SK-N-SH (cell line): Measurements from ENCODE around the gene CCDC141. TPM values are rescaled to one million over a fixed set of nuclear protein-coding genes. Genes with fewer than 3 reads are reported as not detected.
"Not testable (repeated sequence)": the region's sequence is repeated elsewhere in the genome, so short reads cannot be mapped to it uniquely, and the experiment has no call there.

Source experiments
- CTCF ChIA-PET: fragments of 300-600, 350-600 bp; formaldehyde crosslinking; extraction: SDS; loops from one replicate; lab custom pipeline; 2021; lab: Yijun Ruan, JAX
- POLR2A ChIA-PET: fragments of 350-600 bp; sonication (Branson Sonifier 250); formaldehyde crosslinking; extraction: SDS; loops from one replicate; lab custom pipeline; 2020; ENCODE audit warnings: antibody characterized with exemption, inconsistent platforms; lab: Yijun Ruan, JAX
- DNase-seq: peaks from one replicate; pipeline ENCODE4 v3.0.0; 2012
- H2AFZ ChIP-seq: fragments of 200-600 bp; sonication (generic); 2 replicates; pipeline ENCODE4 v1.8.1; 2016; ENCODE audit warnings: antibody characterized with exemption, mild to moderate bottlenecking, low read depth
- H3F3A ChIP-seq: fragments of 200-600 bp; sonication (generic); replicated peaks from 2 replicates; pipeline ENCODE3; 2016; ENCODE audit warnings: antibody characterized with exemption, mild to moderate bottlenecking; ENCODE audit not compliant: insufficient read depth
- H3K27ac ChIP-seq, 2 experiments: fragments of 200-500 bp in 1 of 2; fragments of 200-600 bp in 1 of 2; sonication (Bioruptor generic) in 1 of 2; sonication (generic), shearing (Covaris generic) in 1 of 2; 2 replicates each; pipeline versions ENCODE4 v1.5.1 to v1.6.1; 2014 to 2016; ENCODE audit warnings: low read depth in 2 of 2, inconsistent platforms in 1 of 2, low read length in 1 of 2, mild to moderate bottlenecking in 1 of 2, mixed read lengths in 1 of 2
- H3K27me3 ChIP-seq: fragments of 200-600 bp; sonication (generic), shearing (Covaris generic); 2 replicates; pipeline ENCODE4 v1.6.1; 2016; ENCODE audit warnings: mixed run types; ENCODE audit not compliant: insufficient read depth
- H3K36me3 ChIP-seq, 2 experiments: fragments of 200-500 bp in 1 of 2; fragments of 200-600 bp in 1 of 2; sonication (Bioruptor generic) in 1 of 2; sonication (generic) in 1 of 2; replicated peaks in 1 of 2; 2 replicates each; pipeline versions ENCODE3 to v1.5.1; 2014 to 2016; ENCODE audit warnings: low read length in 1 of 2, mild to moderate bottlenecking in 1 of 2; ENCODE audit not compliant: insufficient read depth in 2 of 2, control insufficient read depth in 1 of 2
- H3K4me1 ChIP-seq, 2 experiments: fragments of 200-500 bp in 1 of 2; fragments of 200-600 bp in 1 of 2; sonication (Bioruptor generic) in 1 of 2; sonication (generic), shearing (Covaris generic) in 1 of 2; 2 replicates each; pipeline versions ENCODE4 v1.5.1 to v1.6.1; 2014 to 2016; ENCODE audit warnings: low read depth in 1 of 2, low read length in 1 of 2, mixed run types in 1 of 2; ENCODE audit not compliant: insufficient read depth in 2 of 2, control insufficient read depth in 1 of 2
- H3K4me2 ChIP-seq: fragments of 200-600 bp; sonication (generic), shearing (Covaris generic); 2 replicates; pipeline ENCODE4 v1.6.1; 2017; ENCODE audit warnings: mixed run types
- H3K4me3 ChIP-seq, 2 experiments: fragments of 200-500 bp in 1 of 2; fragments of 200-600 bp in 1 of 2; sonication (Bioruptor generic) in 1 of 2; sonication (generic), shearing (Covaris generic) in 1 of 2; 2 replicates each; pipeline versions ENCODE4 v1.5.1 to v1.8.1; 2014 to 2016; ENCODE audit warnings: low read depth in 2 of 2, inconsistent platforms in 1 of 2, low read length in 1 of 2, mild to moderate bottlenecking in 1 of 2, mixed read lengths in 1 of 2, moderate library complexity in 1 of 2
- H3K79me2 ChIP-seq: fragments of 200-600 bp; sonication (generic); 2 replicates; pipeline ENCODE4 v1.8.1; 2017; ENCODE audit warnings: mild to moderate bottlenecking; ENCODE audit not compliant: insufficient read depth
- H3K9ac ChIP-seq: fragments of 200-600 bp; sonication (generic); 2 replicates; pipeline ENCODE4 v1.6.1; 2017; ENCODE audit warnings: mixed run types
- H3K9me2 ChIP-seq: fragments of 200-600 bp; sonication (generic); 2 replicates; pipeline ENCODE4 v1.6.1; 2017; ENCODE audit warnings: mixed run types
- H3K9me3 ChIP-seq: fragments of 200-600 bp; sonication (generic); 2 replicates; pipeline ENCODE4 v1.6.1; 2017; ENCODE audit warnings: mixed run types, mild to moderate bottlenecking, moderate library complexity
- H4K20me1 ChIP-seq: fragments of 200-600 bp; sonication (generic); 2 replicates; pipeline ENCODE4 v1.6.1; 2017; ENCODE audit warnings: mild to moderate bottlenecking, mixed run types; ENCODE audit not compliant: insufficient read depth
- CHD2 ChIP-seq: fragments of 150-350 bp; IDR thresholded peaks from 2 replicates; pipeline ENCODE4 v1.6.1; 2018; ENCODE audit warnings: low read length; ENCODE audit not compliant: partially characterized antibody
- ELF1 ChIP-seq: IDR thresholded peaks from 2 replicates; pipeline ENCODE4 v1.4.0; 2012
- EP300 ChIP-seq, 2 experiments: IDR thresholded peaks; 2 replicates each; pipeline versions ENCODE4 v1.4.0 to v1.6.1; 2012; ENCODE audit warnings: borderline replicate concordance in 1 of 2, low read depth in 1 of 2, low read length in 1 of 2
- EZH2phosphoT487 ChIP-seq: fragments of 200-600 bp; sonication (generic); IDR thresholded peaks from 2 replicates; pipeline ENCODE4 v1.6.1; 2017; ENCODE audit warnings: low read depth, mixed run types, mild to moderate bottlenecking, antibody characterized with exemption, moderate library complexity, borderline replicate concordance
- GATA2 ChIP-seq: sonication (generic); formaldehyde crosslinking; IDR thresholded peaks from 2 replicates; pipeline ENCODE4 v1.5.0; 2020; ENCODE audit warnings: mild to moderate bottlenecking, missing genetic modification reagents
- JUND ChIP-seq: IDR thresholded peaks from 2 replicates; pipeline ENCODE4 v1.4.0; 2012
- MEF2A ChIP-seq: IDR thresholded peaks from 2 replicates; pipeline ENCODE4 v1.4.0; 2012; ENCODE audit warnings: low read depth, borderline replicate concordance
- NFIC ChIP-seq: IDR thresholded peaks from 2 replicates; pipeline ENCODE4 v1.4.0; 2012; ENCODE audit warnings: borderline replicate concordance
- POLR2AphosphoS5 ChIP-seq: IDR thresholded peaks from 2 replicates; pipeline ENCODE4 v1.6.1; 2012; ENCODE audit warnings: low read depth, low read length
- RAD21 ChIP-seq: IDR thresholded peaks from 2 replicates; pipeline ENCODE4 v1.6.1; 2012; ENCODE audit warnings: mild to moderate bottlenecking, low read length
- RCOR1 ChIP-seq: fragments of 150-350 bp; IDR thresholded peaks from 2 replicates; pipeline ENCODE4 v1.6.1; 2017; ENCODE audit warnings: antibody characterized with exemption, low read length
- RXRA ChIP-seq: IDR thresholded peaks from 2 replicates; pipeline ENCODE4 v1.4.0; 2012; ENCODE audit warnings: low read depth, mild to moderate bottlenecking, borderline replicate concordance
- TAF1 ChIP-seq: IDR thresholded peaks from 2 replicates; pipeline ENCODE4 v1.6.1; 2012; ENCODE audit warnings: low read depth, mild to moderate bottlenecking, low read length, moderate library complexity, borderline replicate concordance
- TCF12 ChIP-seq: IDR thresholded peaks from 2 replicates; pipeline ENCODE4 v1.4.0; 2012
- YY1 ChIP-seq: IDR thresholded peaks from 2 replicates; pipeline ENCODE4 v1.4.0; 2012; ENCODE audit warnings: low read depth, mild to moderate bottlenecking
- WGBS: methylation state at CpG from one replicate; pipeline ENCODE4 v1.1.6; 2017; ENCODE audit warnings: low lambda C conversion rate; 5-methylcytosine and 5-hydroxymethylcytosine counted together
- polyA plus RNA-seq, 3 experiments: library from polyadenylated mRNA; depleted of rRNA; stranded (reverse); fragments of >200 nt; gene quantifications; 2 replicates each; pipeline ENCODE4 v1.2.3, GENCODE V29; 2012
- TF ChIP-seq, protein P1 (sequence below): IDR thresholded peaks from 2 replicates; pipeline ENCODE4; 2012
- TF ChIP-seq, protein P2 (sequence below): fragments of 150-350 bp; IDR thresholded peaks from 2 replicates; pipeline ENCODE4 v1.6.1; 2017; ENCODE audit warnings: antibody characterized with exemption, low read length, low read depth, borderline replicate concordance
- TF ChIP-seq, protein P3 (sequence below): fragments of 200-600 bp; sonication (generic); IDR thresholded peaks from 2 replicates; pipeline ENCODE4 v1.6.1; 2017; ENCODE audit warnings: antibody characterized with exemption, mild to moderate bottlenecking, moderate library complexity
- TF ChIP-seq, protein P4 (sequence below): fragments of 150-350 bp; IDR thresholded peaks from 2 replicates; pipeline ENCODE4 v1.6.1; 2016; ENCODE audit warnings: mild to moderate bottlenecking, low read depth, low read length

The CCDC141 gene
- polyA plus RNA-seq, 1 of the 3 experiments (the other 2 are of a cell fraction): 0.02 TPM

DNA sequence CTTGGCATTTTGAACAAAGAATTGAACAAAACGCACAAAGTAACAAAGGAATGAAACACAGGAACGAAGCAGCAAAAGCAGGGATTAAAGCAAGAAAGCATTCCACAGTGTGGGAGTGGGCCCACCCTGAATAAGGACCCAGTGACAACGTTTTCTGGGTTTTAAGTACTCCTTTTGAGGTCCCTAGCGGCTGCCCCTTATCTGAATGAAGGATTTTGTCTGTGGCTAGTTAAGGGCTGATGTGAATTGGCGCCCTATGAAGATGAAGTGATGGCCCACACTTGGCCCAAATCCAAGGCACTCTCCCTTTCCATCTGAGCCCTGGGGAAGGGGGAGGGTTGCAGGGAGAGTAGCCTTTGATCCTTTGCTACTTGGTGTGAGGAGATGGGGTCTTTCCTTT lies 7.8 kb upstream of the CCDC141 start:
- Histone ChIP-seq H3F3A (no peaks in the 10 kb centered on the region), H3K27ac (no peak overlapping the region), H3K9me3 (no peaks in the 10 kb centered on the region), H3K9me2 (no peaks in the 10 kb centered on the region), H3K9ac (no peak overlapping the region), H4K20me1 (no peaks in the 10 kb centered on the region), H2AFZ (no peak overlapping the region), H3K4me1 (no peaks in the 10 kb centered on the region), H3K36me3 (no peaks in the 10 kb centered on the region), H3K79me2 (no peaks in the 10 kb centered on the region), H3K4me2 (no peak overlapping the region), H3K27me3 (no peaks in the 10 kb centered on the region), H3K4me3 (no peak overlapping the region)
- 58% methylated on average over 5 of the region's 5 CpGs for WGBS
- DNase-seq: peak; percentile 4
- POLR2A ChIA-PET: no interaction called here
- CTCF ChIA-PET: interaction anchor here (0.5 to 1.7 kb wide), 2 partner anchors 38 to 462 kb away, joined by 3 read pairs; no protein-coding TSS in a partner anchor
- TF ChIP-seq TAF1 (no peak), EP300 (IDR thresholded peaks at IDR 0.05; ENCODE audit: borderline replicate concordance in 1 of 2, low read depth in 1 of 2, low read length in 1 of 2) (no peak), TCF12 (no peak), GATA2 (no peak), RAD21 (no peak), CHD2 (no peak), RCOR1 (no peak), RXRA (no peak), JUND (no peak), POLR2AphosphoS5 (no peak), EZH2phosphoT487 (no peak), MEF2A (no peak), ELF1 (no peak), NFIC (no peak), YY1 (no peak)
- TF ChIP-seq, protein P1, sequence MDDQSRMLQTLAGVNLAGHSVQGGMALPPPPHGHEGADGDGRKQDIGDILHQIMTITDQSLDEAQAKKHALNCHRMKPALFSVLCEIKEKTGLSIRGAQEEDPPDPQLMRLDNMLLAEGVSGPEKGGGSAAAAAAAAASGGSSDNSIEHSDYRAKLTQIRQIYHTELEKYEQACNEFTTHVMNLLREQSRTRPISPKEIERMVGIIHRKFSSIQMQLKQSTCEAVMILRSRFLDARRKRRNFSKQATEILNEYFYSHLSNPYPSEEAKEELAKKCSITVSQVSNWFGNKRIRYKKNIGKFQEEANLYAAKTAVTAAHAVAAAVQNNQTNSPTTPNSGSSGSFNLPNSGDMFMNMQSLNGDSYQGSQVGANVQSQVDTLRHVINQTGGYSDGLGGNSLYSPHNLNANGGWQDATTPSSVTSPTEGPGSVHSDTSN: no peak
- TF ChIP-seq, protein P2, sequence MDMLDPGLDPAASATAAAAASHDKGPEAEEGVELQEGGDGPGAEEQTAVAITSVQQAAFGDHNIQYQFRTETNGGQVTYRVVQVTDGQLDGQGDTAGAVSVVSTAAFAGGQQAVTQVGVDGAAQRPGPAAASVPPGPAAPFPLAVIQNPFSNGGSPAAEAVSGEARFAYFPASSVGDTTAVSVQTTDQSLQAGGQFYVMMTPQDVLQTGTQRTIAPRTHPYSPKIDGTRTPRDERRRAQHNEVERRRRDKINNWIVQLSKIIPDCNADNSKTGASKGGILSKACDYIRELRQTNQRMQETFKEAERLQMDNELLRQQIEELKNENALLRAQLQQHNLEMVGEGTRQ: no peak
- TF ChIP-seq, protein P3, sequence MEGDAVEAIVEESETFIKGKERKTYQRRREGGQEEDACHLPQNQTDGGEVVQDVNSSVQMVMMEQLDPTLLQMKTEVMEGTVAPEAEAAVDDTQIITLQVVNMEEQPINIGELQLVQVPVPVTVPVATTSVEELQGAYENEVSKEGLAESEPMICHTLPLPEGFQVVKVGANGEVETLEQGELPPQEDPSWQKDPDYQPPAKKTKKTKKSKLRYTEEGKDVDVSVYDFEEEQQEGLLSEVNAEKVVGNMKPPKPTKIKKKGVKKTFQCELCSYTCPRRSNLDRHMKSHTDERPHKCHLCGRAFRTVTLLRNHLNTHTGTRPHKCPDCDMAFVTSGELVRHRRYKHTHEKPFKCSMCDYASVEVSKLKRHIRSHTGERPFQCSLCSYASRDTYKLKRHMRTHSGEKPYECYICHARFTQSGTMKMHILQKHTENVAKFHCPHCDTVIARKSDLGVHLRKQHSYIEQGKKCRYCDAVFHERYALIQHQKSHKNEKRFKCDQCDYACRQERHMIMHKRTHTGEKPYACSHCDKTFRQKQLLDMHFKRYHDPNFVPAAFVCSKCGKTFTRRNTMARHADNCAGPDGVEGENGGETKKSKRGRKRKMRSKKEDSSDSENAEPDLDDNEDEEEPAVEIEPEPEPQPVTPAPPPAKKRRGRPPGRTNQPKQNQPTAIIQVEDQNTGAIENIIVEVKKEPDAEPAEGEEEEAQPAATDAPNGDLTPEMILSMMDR: no peak
- TF ChIP-seq, protein P4, sequence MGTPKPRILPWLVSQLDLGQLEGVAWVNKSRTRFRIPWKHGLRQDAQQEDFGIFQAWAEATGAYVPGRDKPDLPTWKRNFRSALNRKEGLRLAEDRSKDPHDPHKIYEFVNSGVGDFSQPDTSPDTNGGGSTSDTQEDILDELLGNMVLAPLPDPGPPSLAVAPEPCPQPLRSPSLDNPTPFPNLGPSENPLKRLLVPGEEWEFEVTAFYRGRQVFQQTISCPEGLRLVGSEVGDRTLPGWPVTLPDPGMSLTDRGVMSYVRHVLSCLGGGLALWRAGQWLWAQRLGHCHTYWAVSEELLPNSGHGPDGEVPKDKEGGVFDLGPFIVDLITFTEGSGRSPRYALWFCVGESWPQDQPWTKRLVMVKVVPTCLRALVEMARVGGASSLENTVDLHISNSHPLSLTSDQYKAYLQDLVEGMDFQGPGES: no peak

DNA sequence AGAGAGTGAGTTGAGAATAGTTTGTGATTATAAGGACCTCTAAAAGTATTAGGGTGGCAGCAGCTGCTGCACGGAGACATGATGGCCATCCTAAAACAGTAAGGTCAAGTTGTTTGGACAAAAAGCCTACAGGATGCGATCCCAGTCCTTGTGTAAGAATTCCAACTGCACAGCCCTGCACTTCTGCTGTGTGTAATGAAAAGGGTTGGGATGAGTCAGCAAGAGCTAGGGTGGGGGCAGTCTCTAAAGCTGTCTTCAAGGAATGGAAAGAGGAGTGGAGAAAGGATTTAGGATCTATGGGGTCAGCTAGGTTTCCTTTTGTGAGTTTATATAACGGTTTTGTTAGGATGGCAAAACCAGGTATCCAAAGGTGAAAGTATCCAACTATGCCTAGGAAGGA lies 3.6 kb upstream of the CCDC141 start:
- WGBS: 50% methylated on average over 3 of the region's 3 CpGs
- POLR2A ChIA-PET: not testable (repeated sequence)

More for the DNA sequence above, 3.6 kb upstream of the CCDC141 start:
- H3K9me2 ChIP-seq, H3F3A ChIP-seq, DNase-seq, H2AFZ ChIP-seq, H3K9me3 ChIP-seq, H3K36me3 ChIP-seq, H3K4me2 ChIP-seq, H3K27me3 ChIP-seq, H3K4me3 ChIP-seq, H4K20me1 ChIP-seq, H3K27ac ChIP-seq, CTCF ChIA-PET, H3K9ac ChIP-seq, H3K4me1 ChIP-seq, H3K79me2 ChIP-seq: not testable (repeated sequence)
